HUES48 (cell line): ENCODE data around the gene ZRANB3.
"Not testable (repeated sequence)": the region's sequence is repeated elsewhere in the genome, so short reads cannot be mapped to it uniquely, and the experiment has no call there.

Source experiments
- H3K27ac ChIP-seq: one replicate; pipeline ENCODE4 v1.7.0; 2013; ENCODE audit warnings: low read depth, low read length, inconsistent platforms
- H3K27me3 ChIP-seq: 2 replicates; pipeline ENCODE4 v1.6.1; 2013; ENCODE audit warnings: mild to moderate bottlenecking, low read length; ENCODE audit not compliant: control insufficient read depth, insufficient read depth
- H3K36me3 ChIP-seq: 2 replicates; pipeline ENCODE4 v1.6.1; 2013; ENCODE audit warnings: low read length; ENCODE audit not compliant: control insufficient read depth, insufficient read depth
- H3K4me1 ChIP-seq: 2 replicates; pipeline ENCODE4 v1.6.1; 2013; ENCODE audit warnings: mild to moderate bottlenecking, low read length; ENCODE audit not compliant: control insufficient read depth, insufficient read depth
- H3K4me3 ChIP-seq: 2 replicates; pipeline ENCODE4 v1.5.1; 2013; ENCODE audit warnings: mild to moderate bottlenecking, low read depth, low read length
- H3K9ac ChIP-seq: 2 replicates; pipeline ENCODE4 v1.6.1; 2013; ENCODE audit warnings: mild to moderate bottlenecking, low read depth, low read length, moderate library complexity
- H3K9me3 ChIP-seq: 2 replicates; pipeline ENCODE4 v1.6.1; 2013; ENCODE audit warnings: low read length; ENCODE audit not compliant: control insufficient read depth, insufficient read depth

Gene ZRANB3

DNA sequence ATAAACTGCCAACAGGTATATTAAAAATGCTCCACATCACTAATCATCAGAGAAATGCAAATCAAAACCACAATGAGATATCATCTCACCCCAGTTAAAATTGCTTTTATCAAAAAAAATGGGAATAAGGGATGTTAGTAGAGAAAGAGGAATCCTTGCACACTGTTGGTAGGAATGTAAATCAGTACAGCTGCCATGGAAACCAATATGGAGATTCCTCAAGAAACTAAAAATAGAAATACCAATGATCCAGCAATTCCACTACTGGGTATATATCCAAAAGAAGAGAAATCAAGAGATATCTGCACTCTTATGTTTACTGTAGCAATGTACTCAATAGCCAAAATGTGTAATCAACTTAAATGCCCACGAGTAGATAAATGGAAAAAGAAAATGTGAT is 40.6 kb downstream of the ZRANB3 start:
- Histone ChIP-seq H3K4me1 (no peaks in the 10 kb centered on the region), H3K9ac (no peak overlapping the region), H3K27ac (no peak overlapping the region), H3K36me3 (no peaks in the 10 kb centered on the region), H3K27me3 (no peaks in the 10 kb centered on the region), H3K4me3 (no peak overlapping the region), H3K9me3 (no peaks in the 10 kb centered on the region)

DNA sequence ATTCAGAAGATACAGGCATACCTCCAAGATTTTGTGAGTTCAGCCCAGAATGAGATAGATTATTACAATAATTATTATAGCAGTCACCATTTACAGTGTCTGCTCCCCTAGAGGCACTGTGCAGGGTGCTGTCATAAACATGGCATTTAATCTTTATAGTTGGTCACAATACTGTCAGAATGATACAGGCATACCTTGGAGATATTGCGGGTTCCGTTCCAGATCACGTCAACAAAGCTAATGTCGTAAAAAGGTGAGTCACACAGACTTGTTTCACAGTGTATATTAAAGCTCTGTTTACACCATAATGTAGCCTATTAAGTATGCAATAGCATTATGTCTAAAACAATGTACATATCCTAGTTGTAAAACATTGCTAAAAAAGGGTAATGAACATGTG is 45.6 kb downstream of the ZRANB3 start:
- Histone ChIP-seq H3K9ac (no peak overlapping the region), H3K27me3 (no peaks in the 10 kb centered on the region), H3K27ac (no peak overlapping the region), H3K4me3 (no peak overlapping the region), H3K9me3 (no peaks in the 10 kb centered on the region), H3K36me3 (no peaks in the 10 kb centered on the region), H3K4me1 (no peaks in the 10 kb centered on the region)

DNA sequence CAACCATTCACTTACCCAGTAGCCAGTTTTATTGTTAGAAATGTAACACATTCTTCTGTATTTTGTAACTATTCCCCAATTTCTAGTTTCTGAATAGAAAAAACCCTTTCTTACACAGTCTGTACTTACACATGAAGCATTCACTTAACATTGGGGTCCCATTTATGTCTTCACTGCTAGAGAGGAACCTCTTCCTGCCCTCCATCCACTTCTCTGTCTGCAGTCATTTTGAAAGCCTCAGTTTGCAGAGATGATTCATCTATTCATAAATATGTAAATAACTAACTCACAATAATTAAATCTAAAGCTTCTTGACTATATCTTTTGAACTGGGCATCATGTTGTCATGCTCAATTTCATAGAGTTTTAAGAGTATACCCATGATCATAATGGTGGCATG is 55.9 kb downstream of the ZRANB3 start:
- H3K27ac ChIP-seq: no peak overlapping the region
- H3K9me3 ChIP-seq: no peaks in the 10 kb centered on the region
- H3K4me1 ChIP-seq: no peaks in the 10 kb centered on the region
- no peaks in the 10 kb centered on the region for H3K36me3 ChIP-seq
- no peaks in the 10 kb centered on the region for H3K27me3 ChIP-seq
- no peak overlapping the region for H3K9ac ChIP-seq
- no peak overlapping the region for H3K4me3 ChIP-seq

DNA sequence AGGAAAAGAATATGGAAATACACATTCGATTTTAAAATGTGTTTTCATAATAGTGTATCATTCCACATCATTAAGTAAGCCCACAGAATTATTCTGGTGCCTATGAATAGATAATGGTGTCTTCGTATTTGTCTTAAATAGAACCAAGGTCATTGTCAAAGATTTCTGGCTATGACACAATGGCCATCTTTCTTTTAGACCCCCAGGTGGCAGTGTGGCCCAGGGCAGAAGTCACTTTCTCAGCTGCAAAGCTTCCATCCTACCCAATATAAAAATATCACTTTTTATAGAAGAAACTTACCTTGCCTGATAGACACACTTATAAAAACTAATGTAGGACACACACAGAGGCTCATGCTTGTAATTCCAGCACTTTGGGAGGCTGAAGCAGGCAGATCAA is 57.5 kb downstream of the ZRANB3 start:
- no peak overlapping the region for H3K9ac ChIP-seq
- no peak overlapping the region for H3K27ac ChIP-seq
- H3K4me1 ChIP-seq: no peaks in the 10 kb centered on the region
- H3K36me3 ChIP-seq: no peaks in the 10 kb centered on the region
- H3K27me3 ChIP-seq: no peaks in the 10 kb centered on the region
- no peak overlapping the region for H3K4me3 ChIP-seq
- no peaks in the 10 kb centered on the region for H3K9me3 ChIP-seq

DNA sequence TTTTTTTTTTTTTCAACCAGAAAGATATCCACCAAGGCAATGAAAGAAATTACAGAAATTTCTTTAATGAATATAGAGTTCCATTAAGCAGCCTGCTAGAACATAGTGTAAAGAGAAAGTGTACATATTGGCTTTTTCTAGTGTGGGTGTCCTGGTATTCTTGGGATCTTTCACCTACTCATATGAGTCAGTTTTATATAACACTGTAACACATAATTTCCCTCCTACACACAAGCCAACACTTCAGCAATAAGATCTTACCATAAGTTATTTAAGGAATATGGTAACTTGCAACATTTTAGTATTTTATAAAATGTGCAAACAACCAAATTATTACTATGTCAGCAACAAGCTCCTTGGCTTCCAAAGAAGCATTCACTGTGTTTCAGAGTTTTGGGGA is 59.9 kb downstream of the ZRANB3 start:
- H3K36me3 ChIP-seq: no peaks in the 10 kb centered on the region
- no peaks in the 10 kb centered on the region for H3K27me3 ChIP-seq
- H3K4me1 ChIP-seq: no peaks in the 10 kb centered on the region
- no peak overlapping the region for H3K4me3 ChIP-seq
- H3K9me3 ChIP-seq: no peaks in the 10 kb centered on the region
- no peak overlapping the region for H3K27ac ChIP-seq
- no peak overlapping the region for H3K9ac ChIP-seq

DNA sequence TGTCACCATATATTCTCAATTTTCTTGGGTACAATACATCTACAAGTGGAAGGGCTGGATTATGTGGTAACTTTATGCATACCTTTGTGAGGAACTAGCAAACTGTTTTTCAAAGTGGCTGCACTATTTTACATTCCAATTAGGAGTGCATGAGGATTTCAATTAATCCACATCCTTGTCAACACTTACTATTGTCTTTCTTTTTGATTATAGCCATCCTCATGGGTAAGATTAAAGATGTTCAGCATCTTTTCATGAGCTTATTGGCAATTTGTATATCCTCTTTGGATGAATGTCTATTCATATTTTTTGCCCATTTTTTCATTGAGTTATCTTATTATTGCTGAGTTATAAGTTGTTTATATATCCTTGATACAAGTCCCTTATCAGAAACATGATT is 73.7 kb downstream of the ZRANB3 start:
- Histone ChIP-seq H3K27ac (no peak overlapping the region), H3K9ac (no peak overlapping the region), H3K36me3 (no peaks in the 10 kb centered on the region), H3K9me3 (peaks cover 23% of the 10 kb centered on the region), H3K27me3 (no peaks in the 10 kb centered on the region), H3K4me1 (peaks cover 14% of the 10 kb centered on the region), H3K4me3 (no peak overlapping the region)

DNA sequence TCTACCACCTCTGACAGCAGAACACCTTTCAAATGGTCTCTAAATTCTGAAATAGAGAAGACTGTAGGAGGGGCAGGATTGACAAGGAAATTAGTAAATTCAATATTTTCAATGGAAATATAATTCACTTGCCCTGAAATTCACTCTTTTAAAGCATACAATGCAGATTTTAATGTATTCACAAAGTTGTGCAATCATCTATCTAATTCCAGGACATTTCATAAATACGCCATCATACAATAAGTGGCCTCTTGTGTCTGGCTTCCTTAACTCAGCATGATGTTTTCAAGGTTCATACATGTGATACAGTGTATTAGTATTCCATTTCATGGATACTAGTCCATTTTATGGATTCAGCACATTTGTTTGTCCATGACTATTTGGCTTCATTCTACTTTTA is 74.2 kb downstream of the ZRANB3 start:
- H3K27ac ChIP-seq: no peak overlapping the region
- no peaks in the 10 kb centered on the region for H3K27me3 ChIP-seq
- no peak overlapping the region for H3K9ac ChIP-seq
- H3K4me1 ChIP-seq: peaks cover 14% of the 10 kb centered on the region
- H3K36me3 ChIP-seq: no peaks in the 10 kb centered on the region
- H3K9me3 ChIP-seq: peaks cover 23% of the 10 kb centered on the region
- H3K4me3 ChIP-seq: no peak overlapping the region

DNA sequence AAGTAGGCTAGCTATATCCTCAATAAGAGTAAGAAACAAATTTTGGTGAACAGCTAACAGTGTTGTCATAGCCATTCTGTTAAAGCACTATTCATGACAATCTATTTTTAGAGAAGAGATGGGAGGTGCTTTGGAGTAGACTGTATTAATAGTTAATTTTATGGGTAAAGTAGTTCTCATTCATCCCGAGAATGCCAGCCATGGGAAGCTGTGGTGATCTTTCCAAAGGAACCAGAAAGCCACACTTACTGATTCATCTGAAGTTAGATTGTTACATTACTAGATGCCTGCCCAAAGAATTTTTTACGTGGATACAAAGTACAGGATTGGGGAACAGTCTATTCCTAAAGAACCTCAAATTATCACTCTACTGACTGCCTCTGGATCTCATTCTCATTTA is 74.6 kb downstream of the ZRANB3 start:
- Histone ChIP-seq H3K36me3 (no peaks in the 10 kb centered on the region), H3K9ac (no peak overlapping the region), H3K4me1 (peaks cover 14% of the 10 kb centered on the region), H3K9me3 (peaks cover 23% of the 10 kb centered on the region), H3K27ac (no peak overlapping the region), H3K4me3 (no peak overlapping the region), H3K27me3 (no peaks in the 10 kb centered on the region)

DNA sequence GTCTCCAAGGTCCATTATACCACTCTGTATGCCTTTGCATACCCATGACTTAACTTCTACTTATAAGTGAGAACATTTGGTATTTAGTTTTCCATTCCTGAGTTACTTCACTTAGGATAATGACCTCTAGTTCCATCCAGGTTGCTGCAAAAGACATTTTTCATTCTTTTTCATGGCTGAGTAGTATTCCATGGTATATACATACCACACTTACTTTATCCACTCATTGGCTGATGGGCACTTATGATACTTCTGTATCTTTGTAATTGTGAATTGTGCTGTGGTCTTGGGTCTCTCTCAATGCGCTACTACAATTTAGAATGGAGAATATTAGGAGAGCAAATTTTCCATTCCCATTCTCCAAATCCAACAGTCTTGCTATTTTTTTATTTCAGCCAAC is 76.4 kb downstream of the ZRANB3 start:
- H3K36me3 ChIP-seq: no peaks in the 10 kb centered on the region
- no peak overlapping the region for H3K9ac ChIP-seq
- H3K27ac ChIP-seq: no peak overlapping the region
- peaks cover 23% of the 10 kb centered on the region for H3K9me3 ChIP-seq
- no peaks in the 10 kb centered on the region for H3K27me3 ChIP-seq
- peaks cover 8% of the 10 kb centered on the region; the same call in 1 of the 2 replicates for H3K4me1 ChIP-seq
- H3K4me3 ChIP-seq: no peak overlapping the region

DNA sequence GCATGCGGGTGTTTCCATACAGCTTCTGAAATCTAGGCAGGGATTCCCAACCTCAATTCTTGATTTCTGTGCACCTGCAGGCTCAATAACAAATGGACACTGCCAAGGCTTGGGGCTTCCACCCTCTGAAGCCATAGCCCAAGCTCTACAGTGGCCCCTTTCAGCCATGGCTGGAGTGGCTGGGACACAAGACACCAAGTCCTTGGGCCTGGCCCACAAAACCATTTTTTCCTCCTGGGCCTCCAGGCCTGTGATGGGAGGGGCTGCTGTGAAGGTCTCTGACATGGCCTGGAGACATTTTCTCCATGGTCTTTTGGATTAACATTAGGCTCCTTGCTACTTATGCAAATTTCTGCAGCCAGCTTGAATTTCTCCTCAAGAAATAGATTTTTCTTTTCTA is 78.0 kb downstream of the ZRANB3 start:
- not testable (repeated sequence) for H3K36me3 ChIP-seq, H3K9ac ChIP-seq, H3K4me3 ChIP-seq, H3K4me1 ChIP-seq, H3K27me3 ChIP-seq, H3K27ac ChIP-seq
- peaks cover 23% of the 10 kb centered on the region for H3K9me3 ChIP-seq

DNA sequence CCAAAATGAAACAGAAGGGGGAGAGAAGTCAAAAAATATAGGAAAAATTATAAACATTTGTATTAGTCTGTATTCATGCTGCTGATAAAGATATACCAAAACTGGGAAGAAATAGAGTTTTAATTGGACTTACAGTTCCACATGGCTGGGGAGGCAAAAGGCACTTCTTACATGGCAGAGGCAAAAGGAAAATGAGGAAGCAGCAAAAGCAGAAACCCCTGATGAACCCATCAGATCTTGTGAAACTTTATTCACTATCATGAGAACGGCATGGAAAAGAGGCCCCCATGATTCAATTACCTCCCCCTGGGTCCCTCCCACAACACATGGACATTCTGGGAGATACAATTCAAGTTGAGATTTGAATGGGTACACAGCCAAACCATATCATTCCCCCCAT is 79.1 kb downstream of the ZRANB3 start:
- Histone ChIP-seq H3K4me3 (no peak overlapping the region), H3K27ac (no peak overlapping the region), H3K27me3 (no peaks in the 10 kb centered on the region), H3K4me1 (no peaks in the 10 kb centered on the region), H3K36me3 (no peaks in the 10 kb centered on the region; the same call in 1 of the 2 replicates), H3K9ac (no peak overlapping the region), H3K9me3 (peaks cover 20% of the 10 kb centered on the region)

DNA sequence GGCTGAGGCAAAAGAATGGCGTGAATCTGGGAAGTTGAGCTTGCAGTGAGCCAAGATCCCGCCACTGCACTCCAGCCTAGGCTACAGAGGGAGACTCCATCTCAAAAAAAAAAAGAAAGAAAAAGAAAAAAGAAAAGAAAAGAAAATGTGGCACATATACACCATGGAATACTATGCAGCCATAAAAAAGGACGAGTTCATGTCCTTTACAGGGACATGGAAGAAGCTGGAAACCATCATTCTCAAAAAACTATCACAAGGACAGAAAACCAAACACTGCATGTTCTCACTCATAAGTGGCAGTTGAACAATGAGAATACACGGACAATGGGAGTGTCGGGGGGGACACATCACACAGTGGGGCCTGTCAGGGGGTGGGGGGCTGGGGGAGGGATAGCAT is 88.0 kb downstream of the ZRANB3 start:
- H3K4me3 ChIP-seq, H3K4me1 ChIP-seq, H3K27ac ChIP-seq, H3K9me3 ChIP-seq, H3K9ac ChIP-seq, H3K27me3 ChIP-seq, H3K36me3 ChIP-seq: not testable (repeated sequence)
